A673 (cell line): ENCODE measurements around the gene HSD11B2. TPM values are rescaled to one million over a fixed set of nuclear protein-coding genes. Genes with fewer than 3 reads are reported as not detected.

Source experiments
- BruUV-seq: library from RNA; stranded (reverse); fragments of 400-500 nt; replicated peaks from 2 replicates; lab custom pipeline; 2021; lab: Mats Ljungman, UMichigan
- CTCF ChIA-PET: fragments of 300-600 bp; sonication (Branson Sonifier 250); formaldehyde crosslinking; loops from one replicate; lab custom pipeline; 2022; ENCODE audit warnings: antibody characterized with exemption; lab: Charles Lee
- POLR2A ChIA-PET: fragments of 300-600 bp; sonication (Branson Sonifier 250); formaldehyde crosslinking; loops from one replicate; lab custom pipeline; 2022; ENCODE audit warnings: antibody characterized with exemption; ENCODE audit not compliant: low non-redundant PET; lab: Charles Lee
- DNase-seq: peaks from one replicate; pipeline ENCODE4 v3.0.0-alpha.2; 2015; ENCODE audit warnings: low spot score
- H3K27ac ChIP-seq: fragments of 200-600 bp; sonication (generic); 2 replicates; pipeline ENCODE4 v1.5.1; 2016; ENCODE audit warnings: mixed run types, low read depth, mild to moderate bottlenecking, mixed read lengths, antibody characterized with exemption, low read length; ENCODE audit not compliant: poor library complexity, severe bottlenecking
- H3K27me3 ChIP-seq: fragments of 200-600 bp; sonication (generic); replicated peaks from 2 replicates; pipeline ENCODE4 v1.6.1; 2017; ENCODE audit warnings: mixed run types, low read depth, mild to moderate bottlenecking, mixed read lengths, antibody characterized with exemption, low read length; ENCODE audit not compliant: insufficient read depth, poor library complexity
- H3K36me3 ChIP-seq: fragments of 200-600 bp; sonication (generic); 2 replicates; pipeline ENCODE4 v1.6.1; 2016; ENCODE audit warnings: mixed run types, mild to moderate bottlenecking, mixed read lengths, antibody characterized with exemption, low read length; ENCODE audit not compliant: insufficient read depth, poor library complexity, severe bottlenecking
- H3K4me1 ChIP-seq: fragments of 200-600 bp; sonication (generic); 2 replicates; pipeline ENCODE4 v1.6.1; 2017; ENCODE audit warnings: mixed run types, mild to moderate bottlenecking, mixed read lengths, antibody characterized with exemption, low read length; ENCODE audit not compliant: insufficient read depth, poor library complexity, severe bottlenecking
- H3K4me3 ChIP-seq: fragments of 200-600 bp; sonication (generic); 2 replicates; pipeline ENCODE4 v1.5.1; 2016; ENCODE audit warnings: low read depth, mixed run types, mild to moderate bottlenecking, mixed read lengths, low read length; ENCODE audit not compliant: poor library complexity, severe bottlenecking
- H3K9me3 ChIP-seq: fragments of 200-600 bp; sonication (generic); 2 replicates; pipeline ENCODE4 v1.6.1; 2016; ENCODE audit warnings: mixed run types, low read depth, mild to moderate bottlenecking, mixed read lengths, antibody characterized with exemption, low read length; ENCODE audit not compliant: poor library complexity, severe bottlenecking
- EZH2 ChIP-seq: fragments of 200-600 bp; sonication (generic); IDR thresholded peaks from 2 replicates; pipeline ENCODE4 v1.6.1; 2017; ENCODE audit warnings: borderline replicate concordance, low read depth, mild to moderate bottlenecking, mixed read lengths, antibody characterized with exemption, low read length; ENCODE audit not compliant: poor library complexity, severe bottlenecking
- intact Hi-C: fragments of 100-400 bp; cut with micrococcal nuclease; formaldehyde crosslinking; loops from one replicate; pipeline ENCODE4 v1.10.0; 2022; ENCODE audit not compliant: unreplicated experiment
- total RNA-seq: library from RNA; stranded (reverse); gene quantifications from 2 replicates; pipeline ENCODE4 v1.2.3, GENCODE V29; 2021
- TF ChIP-seq, protein P1 (sequence below): fragments of 300-800, 200-600 bp; sonication (generic); conservative IDR thresholded peaks from 2 replicates; pipeline ENCODE4 v1.5.1; 2017; ENCODE audit warnings: low read depth, mild to moderate bottlenecking, antibody characterized with exemption, low read length, moderate library complexity, mixed read lengths

The HSD11B2 gene
- total RNA-seq, 1 experiment from 2014 or later: 2.3 TPM

GRCh38 chr16:67438098-67438791, 7.3 kb downstream of the HSD11B2 start:
- Histone ChIP-seq H3K4me3 (no peak overlapping the region), H3K36me3 (no peaks in the 10 kb centered on the region), H3K27me3 (no peaks in the 10 kb centered on the region), H3K27ac (no peak overlapping the region), H3K4me1 (no peaks in the 10 kb centered on the region), H3K9me3 (no peaks in the 10 kb centered on the region)
- ChIA-PET CTCF (interaction anchor here (1.1 kb wide), 1 partner anchor 28 kb away, joined by 3 read pairs; no protein-coding TSS in a partner anchor), POLR2A (no interaction called here)
- TF ChIP-seq, protein P1, sequence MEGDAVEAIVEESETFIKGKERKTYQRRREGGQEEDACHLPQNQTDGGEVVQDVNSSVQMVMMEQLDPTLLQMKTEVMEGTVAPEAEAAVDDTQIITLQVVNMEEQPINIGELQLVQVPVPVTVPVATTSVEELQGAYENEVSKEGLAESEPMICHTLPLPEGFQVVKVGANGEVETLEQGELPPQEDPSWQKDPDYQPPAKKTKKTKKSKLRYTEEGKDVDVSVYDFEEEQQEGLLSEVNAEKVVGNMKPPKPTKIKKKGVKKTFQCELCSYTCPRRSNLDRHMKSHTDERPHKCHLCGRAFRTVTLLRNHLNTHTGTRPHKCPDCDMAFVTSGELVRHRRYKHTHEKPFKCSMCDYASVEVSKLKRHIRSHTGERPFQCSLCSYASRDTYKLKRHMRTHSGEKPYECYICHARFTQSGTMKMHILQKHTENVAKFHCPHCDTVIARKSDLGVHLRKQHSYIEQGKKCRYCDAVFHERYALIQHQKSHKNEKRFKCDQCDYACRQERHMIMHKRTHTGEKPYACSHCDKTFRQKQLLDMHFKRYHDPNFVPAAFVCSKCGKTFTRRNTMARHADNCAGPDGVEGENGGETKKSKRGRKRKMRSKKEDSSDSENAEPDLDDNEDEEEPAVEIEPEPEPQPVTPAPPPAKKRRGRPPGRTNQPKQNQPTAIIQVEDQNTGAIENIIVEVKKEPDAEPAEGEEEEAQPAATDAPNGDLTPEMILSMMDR: no peak
- no peak for TF ChIP-seq EZH2
- DNase-seq: no peak
- BruUV-seq: TSS peak; percentile 87
- intact Hi-C loops: no loop called here

DNA sequence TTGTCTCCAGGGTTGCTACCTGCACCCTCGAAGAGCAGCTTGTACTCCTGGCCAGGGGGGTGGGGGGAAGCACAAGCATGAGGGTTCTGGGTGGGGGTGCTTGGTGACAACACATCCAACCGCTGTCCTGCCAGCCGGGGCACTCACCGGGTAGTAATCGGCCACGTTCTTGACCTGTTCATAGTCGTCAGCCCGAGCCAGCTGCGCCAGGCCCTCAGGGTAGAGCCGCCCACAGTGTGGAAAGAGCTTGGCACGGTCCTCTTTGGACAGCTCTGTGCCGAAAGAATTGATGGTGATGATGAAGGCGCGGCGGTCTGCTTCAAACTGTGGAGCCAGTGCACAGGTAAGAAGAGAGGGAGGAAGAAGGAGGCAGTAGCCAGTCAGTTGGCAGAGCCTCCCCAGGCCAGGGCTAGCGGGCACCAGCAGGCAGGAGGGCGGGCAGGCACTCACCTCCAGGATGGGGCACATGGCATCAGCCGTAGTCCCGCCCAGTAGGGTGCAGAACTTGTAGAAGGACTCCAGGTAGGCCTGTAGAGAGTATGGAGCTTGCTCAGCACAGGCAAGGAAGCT, 8.0 kb downstream of the HSD11B2 start:
- Histone ChIP-seq H3K9me3 (no peaks in the 10 kb centered on the region), H3K27me3 (no peaks in the 10 kb centered on the region), H3K27ac (no peak overlapping the region), H3K4me1 (no peaks in the 10 kb centered on the region), H3K36me3 (no peaks in the 10 kb centered on the region), H3K4me3 (no peak overlapping the region)
- ChIA-PET POLR2A (no interaction called here), CTCF (interaction anchor here (1.1 kb wide), 1 partner anchor 27 kb away, joined by 3 read pairs; no protein-coding TSS in a partner anchor)
- no peak for TF ChIP-seq EZH2
- TF ChIP-seq, protein P1: no peak
- no peak for DNase-seq
- intact Hi-C loops: no loop called here
- no TSS peak for BruUV-seq

GRCh38 chr16:67441271-67441753, 10.4 kb downstream of the HSD11B2 start:
- TF ChIP-seq EZH2: no peak
- TF ChIP-seq, protein P1: no peak
- Histone ChIP-seq H3K9me3 (no peaks in the 10 kb centered on the region), H3K27ac (no peak overlapping the region), H3K36me3 (no peaks in the 10 kb centered on the region), H3K27me3 (no peaks in the 10 kb centered on the region), H3K4me3 (no peak overlapping the region), H3K4me1 (no peaks in the 10 kb centered on the region)
- DNase-seq: no peak
- ChIA-PET POLR2A (no interaction called here), CTCF (interaction anchor here (1.4 kb wide), 1 partner anchor 15 kb away, joined by 3 read pairs; no protein-coding TSS in a partner anchor)
- BruUV-seq: no TSS peak
- intact Hi-C loops: no loop called here
